Natural killer cell (primary cell): ENCODE results near the gene DNAH1. TPM values are rescaled to one million over a fixed set of nuclear protein-coding genes. Genes with fewer than 3 reads are reported as not detected.

Experiments
- ATAC-seq, 3 donors: fragments of 150-1000 bp in 2 of 3; fragments of 200-7000 bp in 1 of 3; cut with Tn5 transposase; 1 replicate in 1 of 3; 2 replicates in 2 of 3; pipeline ENCODE4 v1.10.0; 2021; ENCODE audit warnings: mild to moderate bottlenecking in 2 of 3, moderate library complexity in 2 of 3
- DNase-seq, 2 donors: peaks; one replicate each; pipeline versions ENCODE4 v3.0.0 to v3.0.0-alpha.2; 2013 to 2021; ENCODE audit warnings: mixed read lengths in 1 of 2
- H3K27ac ChIP-seq: one replicate; pipeline ENCODE4 v1.5.1; 2013; ENCODE audit warnings: mild to moderate bottlenecking, low read length
- H3K27me3 ChIP-seq: one replicate; pipeline ENCODE4 v1.6.1; 2013; ENCODE audit warnings: low read length; ENCODE audit not compliant: control insufficient read depth, insufficient read depth
- H3K36me3 ChIP-seq: one replicate; pipeline ENCODE4 v1.6.1; 2013; ENCODE audit warnings: low read length; ENCODE audit not compliant: control insufficient read depth, insufficient read depth
- H3K4me1 ChIP-seq: one replicate; pipeline ENCODE4 v1.6.1; 2013; ENCODE audit warnings: low read length; ENCODE audit not compliant: control insufficient read depth, insufficient read depth
- H3K4me3 ChIP-seq: one replicate; pipeline ENCODE4 v1.5.1; 2013; ENCODE audit warnings: low read length
- H3K9me3 ChIP-seq: one replicate; pipeline ENCODE4 v1.6.1; 2013; ENCODE audit warnings: low read length; ENCODE audit not compliant: control insufficient read depth, insufficient read depth
- H3K27ac Mint-ChIP-seq, 2 donors: one replicate each; pipeline ENCODE4 v1.8.0; 2022; ENCODE audit warnings: mild to moderate bottlenecking in 2 of 2, mixed read lengths in 2 of 2, moderate library complexity in 1 of 2
- H3K27me3 Mint-ChIP-seq, 2 donors: one replicate each; pipeline ENCODE4 v1.8.0; 2022; ENCODE audit warnings: low read depth in 2 of 2, mixed read lengths in 2 of 2
- H3K36me3 Mint-ChIP-seq: one replicate; pipeline ENCODE4 v1.8.0; 2022; ENCODE audit warnings: mixed read lengths
- H3K4me1 Mint-ChIP-seq, 2 donors: one replicate each; pipeline ENCODE4 v1.8.0; 2022; ENCODE audit warnings: mixed read lengths in 2 of 2
- H3K4me3 Mint-ChIP-seq: one replicate; pipeline ENCODE4 v1.8.0; 2022; ENCODE audit warnings: mild to moderate bottlenecking, moderate library complexity, mixed read lengths
- H3K9me3 Mint-ChIP-seq, 2 donors: one replicate each; pipeline ENCODE4 v1.8.0; 2022; ENCODE audit warnings: mixed read lengths in 2 of 2
- WGBS: methylation state at CpG from one replicate; pipeline ENCODE4 v1.1.7; 2013; ENCODE audit warnings: missing lambda C conversion rate; ENCODE audit not compliant: insufficient coverage; 5-methylcytosine and 5-hydroxymethylcytosine counted together
- intact Hi-C: fragments of 100-400 bp; cut with micrococcal nuclease; formaldehyde crosslinking; loops from one replicate; pipeline ENCODE4 v1.14.2; 2022
- total RNA-seq, 4 donors: library from RNA; stranded (reverse); fragments of 120-200 nt in 1 of 4; gene quantifications; one replicate each; pipeline versions ENCODE4 v1.2.3 to v1.2.4, GENCODE V29; 2013 to 2022
- TF ChIP-seq, protein P1 (sequence below): fragments of 200-600 bp; IDR thresholded peaks from one replicate; pipeline ENCODE4 v1.8.0; 2022; ENCODE audit warnings: antibody characterized with exemption

DNAH1 gene
- total RNA-seq, 3 donors from 2014 or later (not counting 1 experiment from before 2014, with no cell fraction given): 72.3 to 81.7 (median 74.2) TPM

DNA sequence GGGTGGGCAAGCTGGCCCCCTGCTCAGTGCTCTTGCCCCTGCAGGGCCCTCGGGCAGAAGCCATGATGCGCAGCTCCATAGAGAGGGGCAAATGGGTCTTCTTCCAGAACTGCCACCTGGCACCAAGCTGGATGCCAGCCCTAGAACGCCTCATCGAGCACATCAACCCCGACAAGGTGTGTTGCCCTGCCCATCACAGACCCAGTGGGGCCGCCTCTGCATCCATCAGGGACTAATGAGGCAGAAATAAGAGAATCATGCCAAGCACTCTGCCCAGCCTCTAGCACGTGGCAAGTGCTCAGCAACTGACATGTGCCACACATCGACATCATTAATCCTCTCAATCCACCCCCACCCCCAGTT is 79.4 kb downstream of the DNAH1 start:
- Histone ChIP-seq H3K4me1 (no peaks in the 10 kb centered on the region), H3K36me3 (peaks cover 24% of the 10 kb centered on the region), H3K27me3 (no peaks in the 10 kb centered on the region), H3K27ac (no peak overlapping the region), H3K9me3 (no peaks in the 10 kb centered on the region), H3K4me3 (no peak overlapping the region)
- Mint-ChIP-seq H3K4me1 (peaks cover 0 to 3% of the 10 kb centered on the region in 2 donors), H3K4me3 (no peak overlapping the region), H3K27ac (no peak overlapping the region), H3K9me3 (no peaks in the 10 kb centered on the region), H3K36me3 (no peaks in the 10 kb centered on the region), H3K27me3 (no peaks in the 10 kb centered on the region)
- WGBS: 93% methylated on average over 8 of the region's 8 CpGs
- DNase-seq (no peak), ATAC-seq (no peak)
- intact Hi-C loops: no loop called here
- TF ChIP-seq, protein P1, sequence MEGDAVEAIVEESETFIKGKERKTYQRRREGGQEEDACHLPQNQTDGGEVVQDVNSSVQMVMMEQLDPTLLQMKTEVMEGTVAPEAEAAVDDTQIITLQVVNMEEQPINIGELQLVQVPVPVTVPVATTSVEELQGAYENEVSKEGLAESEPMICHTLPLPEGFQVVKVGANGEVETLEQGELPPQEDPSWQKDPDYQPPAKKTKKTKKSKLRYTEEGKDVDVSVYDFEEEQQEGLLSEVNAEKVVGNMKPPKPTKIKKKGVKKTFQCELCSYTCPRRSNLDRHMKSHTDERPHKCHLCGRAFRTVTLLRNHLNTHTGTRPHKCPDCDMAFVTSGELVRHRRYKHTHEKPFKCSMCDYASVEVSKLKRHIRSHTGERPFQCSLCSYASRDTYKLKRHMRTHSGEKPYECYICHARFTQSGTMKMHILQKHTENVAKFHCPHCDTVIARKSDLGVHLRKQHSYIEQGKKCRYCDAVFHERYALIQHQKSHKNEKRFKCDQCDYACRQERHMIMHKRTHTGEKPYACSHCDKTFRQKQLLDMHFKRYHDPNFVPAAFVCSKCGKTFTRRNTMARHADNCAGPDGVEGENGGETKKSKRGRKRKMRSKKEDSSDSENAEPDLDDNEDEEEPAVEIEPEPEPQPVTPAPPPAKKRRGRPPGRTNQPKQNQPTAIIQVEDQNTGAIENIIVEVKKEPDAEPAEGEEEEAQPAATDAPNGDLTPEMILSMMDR: no peak

DNA sequence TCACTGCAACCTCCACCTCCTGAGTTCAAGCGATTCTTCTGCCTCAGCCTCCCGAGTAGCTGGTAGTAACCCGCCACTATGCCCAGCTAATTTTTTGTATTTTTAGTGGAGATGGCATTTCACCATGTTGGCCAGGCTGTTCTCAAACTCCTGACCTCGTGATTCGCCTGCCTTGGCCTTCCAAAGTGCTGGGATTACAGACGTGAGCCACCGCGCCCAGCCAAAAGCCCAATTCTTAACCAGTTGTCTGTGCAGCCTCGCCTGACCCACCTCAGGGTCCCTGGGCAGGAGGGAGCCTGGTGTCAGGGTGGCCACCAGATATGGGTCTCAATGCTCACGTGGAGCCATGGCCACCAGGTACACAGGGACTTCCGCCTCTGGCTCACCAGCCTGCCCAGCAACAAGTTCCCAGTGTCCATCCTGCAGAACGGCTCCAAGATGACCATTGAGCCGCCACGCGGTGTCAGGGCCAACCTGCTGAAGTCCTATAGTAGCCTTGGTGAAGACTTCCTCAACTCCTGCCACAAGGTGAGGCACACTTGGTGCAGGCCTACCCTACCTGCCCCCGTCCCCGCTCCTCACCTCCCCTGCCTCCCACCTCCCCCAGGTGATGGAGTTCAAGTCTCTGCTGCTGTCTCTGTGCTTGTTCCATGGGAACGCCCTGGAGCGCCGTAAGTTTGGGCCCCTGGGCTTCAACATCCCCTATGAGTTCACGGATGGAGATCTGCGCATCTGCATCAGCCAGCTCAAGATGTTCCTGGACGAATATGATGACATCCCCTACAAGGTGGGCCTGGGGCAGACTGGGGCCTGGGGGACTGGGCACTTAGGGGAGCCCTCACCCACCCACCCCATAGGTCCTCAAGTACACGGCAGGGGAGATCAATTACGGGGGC is 80.1 kb downstream of the DNAH1 start:
- Histone ChIP-seq H3K36me3 (peaks cover 32% of the 10 kb centered on the region), H3K4me1 (no peaks in the 10 kb centered on the region), H3K4me3 (no peak overlapping the region), H3K27me3 (no peaks in the 10 kb centered on the region), H3K27ac (no peak overlapping the region), H3K9me3 (no peaks in the 10 kb centered on the region)
- Mint-ChIP-seq H3K36me3 (no peaks in the 10 kb centered on the region), H3K4me3 (no peak overlapping the region), H3K4me1 (peaks cover 0 to 8% of the 10 kb centered on the region in 2 donors), H3K27ac (no peak overlapping the region), H3K27me3 (no peaks in the 10 kb centered on the region), H3K9me3 (no peaks in the 10 kb centered on the region)
- 95% methylated on average over 25 of the region's 25 CpGs for WGBS
- TF ChIP-seq, protein P1: no peak
- ATAC-seq (no peak), DNase-seq (no peak)
- intact Hi-C loops: no loop called here

DNA sequence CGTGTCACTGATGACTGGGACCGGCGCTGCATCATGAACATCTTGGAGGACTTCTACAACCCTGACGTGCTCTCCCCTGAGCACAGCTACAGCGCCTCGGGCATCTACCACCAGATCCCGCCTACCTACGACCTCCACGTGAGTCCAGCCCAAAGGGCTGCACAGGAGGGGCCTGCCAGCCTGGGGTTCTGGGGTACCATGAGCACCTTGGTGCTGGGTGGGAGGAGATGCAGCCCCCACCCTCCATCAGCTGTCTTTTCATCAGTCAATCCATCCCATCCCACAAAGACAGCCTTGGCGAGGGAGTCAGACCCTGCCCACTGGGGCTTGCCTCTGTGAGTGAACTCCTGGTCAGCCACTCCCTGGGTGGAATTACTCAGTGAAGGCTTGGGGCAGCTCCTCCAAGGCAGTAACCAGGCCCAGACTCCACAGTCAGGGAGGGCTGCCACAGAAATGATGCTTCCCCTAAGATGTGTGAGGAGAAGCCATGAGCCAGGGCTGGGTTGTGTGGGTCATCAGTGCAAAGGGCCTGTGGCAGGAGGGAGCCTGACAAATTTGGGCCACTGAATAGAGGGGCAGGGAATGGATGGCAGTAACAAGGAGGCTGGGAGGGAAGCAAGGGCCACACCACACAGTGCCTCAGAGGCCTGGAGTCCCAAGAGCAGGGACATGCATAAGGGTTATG is 80.9 kb downstream of the DNAH1 start:
- no peaks in the 10 kb centered on the region for H3K9me3 ChIP-seq
- peaks cover 0 to 8% of the 10 kb centered on the region in 2 donors for H3K4me1 Mint-ChIP-seq
- no peaks in the 10 kb centered on the region for H3K27me3 Mint-ChIP-seq
- DNase-seq (no peak), ATAC-seq (no peak)
- no peak overlapping the region for H3K4me3 ChIP-seq
- no peaks in the 10 kb centered on the region for H3K27me3 ChIP-seq
- WGBS: 95% methylated on average over 10 of the region's 10 CpGs
- peaks cover 32% of the 10 kb centered on the region for H3K36me3 ChIP-seq
- H3K27ac ChIP-seq: no peak overlapping the region
- H3K27ac Mint-ChIP-seq: no peak overlapping the region
- H3K4me1 ChIP-seq: no peaks in the 10 kb centered on the region
- no peak overlapping the region for H3K4me3 Mint-ChIP-seq
- no peaks in the 10 kb centered on the region for H3K36me3 Mint-ChIP-seq
- intact Hi-C loops: no loop called here
- TF ChIP-seq, protein P1: no peak
- no peaks in the 10 kb centered on the region for H3K9me3 Mint-ChIP-seq
